ENCODE measurements around the gene TNS1.

Gene TNS1

GRCh38 chr2:217955881-217956493, 46.8 kb downstream of the TNS1 start:
- no peak for DNase-seq

DNA sequence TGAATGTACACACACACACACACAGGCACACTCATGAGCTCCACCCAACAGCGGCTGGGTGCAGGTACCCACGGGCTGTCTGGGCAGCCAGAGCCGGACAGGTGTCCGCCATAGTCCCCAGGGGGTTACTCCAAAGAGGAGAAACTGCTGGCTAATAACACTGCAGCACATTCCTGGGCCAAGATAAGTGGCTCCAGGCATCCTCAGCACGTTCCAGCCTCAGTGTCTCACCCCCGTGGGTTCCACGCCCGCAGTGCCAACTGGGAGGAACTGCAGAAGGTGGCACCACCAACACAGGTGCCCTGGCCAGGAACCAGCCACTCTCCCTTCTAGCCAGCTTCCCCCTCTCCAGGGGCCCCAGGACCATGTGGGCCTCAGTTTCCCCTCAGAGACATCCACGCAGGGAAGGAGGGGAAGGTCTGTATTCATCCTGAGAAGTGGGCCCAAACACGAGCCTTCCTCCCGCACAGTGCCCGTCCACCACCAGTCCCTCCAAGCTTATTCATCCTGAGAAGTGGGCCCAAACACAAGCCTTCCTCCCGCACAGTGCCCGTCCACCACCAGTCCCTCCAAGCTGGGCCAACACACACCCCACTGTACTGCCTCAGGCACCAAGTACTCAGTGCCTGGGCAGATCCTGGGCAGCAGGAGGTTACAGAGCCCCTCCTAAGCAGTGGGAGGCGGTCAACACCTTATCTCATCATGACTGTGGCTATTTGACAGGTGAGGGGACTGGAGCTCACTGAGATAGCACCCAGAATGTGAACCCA, 47.6 kb downstream of the TNS1 start:
- no peak for DNase-seq

- no peak for DNase-seq
These were observed 48.3 kb downstream of the TNS1 start for GRCh38 chr2:217954469-217954868.

GRCh38 chr2:217954051-217954450, 48.7 kb downstream of the TNS1 start:
- no peak for DNase-seq

GRCh38 chr2:217953531-217953932, 49.3 kb downstream of the TNS1 start:
- DNase-seq, result no peak

- DNase-seq, result no peak
These were observed 49.7 kb downstream of the TNS1 start for GRCh38 chr2:217953011-217953481.

- no peak for DNase-seq
These were observed 50.4 kb downstream of the TNS1 start for GRCh38 chr2:217952409-217952808.

GRCh38 chr2:217951521-217952247, 51.1 kb downstream of the TNS1 start:
- no peak for DNase-seq

GRCh38 chr2:217951091-217951490, 51.7 kb downstream of the TNS1 start:
- DNase-seq, result no peak

- DNase-seq, result no peak
These were observed 52.4 kb downstream of the TNS1 start for GRCh38 chr2:217950401-217950871.

DNA sequence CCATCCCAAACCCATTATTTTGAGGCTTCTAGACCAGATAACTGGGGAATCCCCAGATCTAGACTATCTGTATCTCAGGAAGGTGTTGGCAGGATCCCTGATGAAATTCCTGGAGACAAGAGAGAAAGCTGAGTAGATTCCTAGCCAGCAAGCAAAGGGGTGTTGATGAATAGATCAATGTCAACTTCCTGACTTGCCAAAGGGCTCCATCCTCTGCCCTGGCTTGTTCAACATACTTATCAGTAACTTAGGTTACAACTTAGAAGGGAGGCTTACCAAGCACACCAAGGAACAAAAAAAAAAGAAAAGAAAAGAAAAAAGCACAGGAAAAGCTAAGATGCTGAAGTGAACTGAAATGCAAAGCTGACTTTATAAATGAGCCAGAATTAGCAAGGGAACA, 53.3 kb downstream of the TNS1 start:
- DNase-seq, result no peak

GRCh38 chr2:217948897-217949296, 53.9 kb downstream of the TNS1 start:
- DNase-seq, result no peak

DNA sequence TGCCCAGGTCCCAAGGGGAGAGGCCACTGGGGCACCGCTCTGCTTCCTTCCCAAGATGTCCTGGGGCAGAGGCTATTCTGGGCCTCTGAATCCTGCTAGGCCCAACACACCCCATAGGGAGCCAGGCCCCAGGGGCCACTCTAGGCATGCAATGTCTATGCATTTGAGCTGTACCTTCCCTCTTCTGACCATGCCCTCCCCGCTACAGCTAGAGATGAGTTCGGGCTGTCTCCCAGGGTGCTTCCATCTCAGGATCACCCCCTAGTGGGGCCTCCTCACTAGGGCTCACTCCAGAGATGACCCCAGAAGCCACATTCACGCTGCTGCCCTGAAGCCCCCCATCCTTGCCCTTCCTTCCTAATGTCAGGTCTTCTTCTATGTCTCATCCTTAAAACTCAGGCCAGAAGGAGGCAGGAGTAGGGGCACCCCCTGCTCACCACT, 54.4 kb downstream of the TNS1 start:
- no peak for DNase-seq

GRCh38 chr2:217947383-217948350, 55.1 kb downstream of the TNS1 start:
- DNase-seq, result no peak

DNA sequence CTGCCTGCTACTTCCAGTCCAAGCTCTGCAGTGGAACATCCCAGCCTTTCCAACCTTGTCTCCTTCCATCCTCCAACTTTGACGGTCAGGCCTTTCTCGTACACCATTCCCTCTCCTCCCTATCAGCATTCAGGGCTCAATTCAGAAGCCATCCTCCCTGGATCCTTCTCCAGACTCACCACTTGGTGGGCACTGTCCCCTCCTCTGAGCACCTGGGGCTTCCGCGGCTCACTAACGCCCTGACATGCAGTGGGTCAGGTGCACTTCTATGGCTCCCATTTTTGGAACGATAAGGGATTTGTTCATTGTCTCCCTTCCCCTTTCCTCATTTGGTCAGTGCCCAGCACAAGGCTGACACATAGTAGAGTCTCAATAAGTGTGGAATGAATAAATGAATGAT, 56.7 kb downstream of the TNS1 start:
- DNase-seq, result no peak

DNA sequence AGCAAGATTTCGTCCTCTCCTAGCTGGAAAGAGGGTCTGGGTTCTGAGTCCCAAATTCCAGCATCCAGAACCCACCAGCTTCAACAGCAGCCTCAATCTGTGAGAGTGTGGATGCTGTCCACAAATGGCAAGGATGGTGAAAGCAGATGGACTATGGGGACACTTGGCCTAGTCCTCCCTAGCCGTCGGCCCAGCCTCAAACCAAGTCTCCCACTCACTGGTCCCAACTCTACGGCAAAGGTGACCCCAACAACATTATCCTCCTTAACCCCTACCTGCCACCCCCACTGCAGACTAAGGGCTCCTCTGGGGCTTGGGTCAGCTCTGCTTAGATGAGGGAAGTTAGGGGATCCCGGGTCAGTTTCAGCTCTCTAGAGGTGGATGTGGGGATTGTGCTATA, 57.3 kb downstream of the TNS1 start:
- no peak for DNase-seq

DNA sequence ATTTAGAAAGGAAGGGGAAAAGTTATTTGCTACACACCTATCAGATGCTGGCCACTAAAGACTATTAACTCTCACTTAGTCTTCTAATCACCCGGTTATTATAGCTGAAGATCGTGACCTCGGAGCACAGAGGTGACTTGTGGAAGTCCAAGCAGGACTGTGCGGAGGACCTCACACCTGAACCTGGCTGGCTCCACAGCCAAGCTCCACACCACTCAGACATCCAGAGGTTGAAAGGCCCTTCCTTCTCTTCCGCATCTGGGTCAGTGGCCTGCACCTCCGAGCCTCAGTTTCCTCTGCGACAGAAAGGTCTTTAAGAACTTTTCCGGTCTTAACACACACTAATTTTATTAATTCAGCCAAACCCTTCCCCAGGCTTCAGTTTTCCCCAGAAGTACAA, 57.9 kb downstream of the TNS1 start:
- no peak for DNase-seq

GRCh38 chr2:217944366-217944765, 58.4 kb downstream of the TNS1 start:
- DNase-seq, result no peak

DNA sequence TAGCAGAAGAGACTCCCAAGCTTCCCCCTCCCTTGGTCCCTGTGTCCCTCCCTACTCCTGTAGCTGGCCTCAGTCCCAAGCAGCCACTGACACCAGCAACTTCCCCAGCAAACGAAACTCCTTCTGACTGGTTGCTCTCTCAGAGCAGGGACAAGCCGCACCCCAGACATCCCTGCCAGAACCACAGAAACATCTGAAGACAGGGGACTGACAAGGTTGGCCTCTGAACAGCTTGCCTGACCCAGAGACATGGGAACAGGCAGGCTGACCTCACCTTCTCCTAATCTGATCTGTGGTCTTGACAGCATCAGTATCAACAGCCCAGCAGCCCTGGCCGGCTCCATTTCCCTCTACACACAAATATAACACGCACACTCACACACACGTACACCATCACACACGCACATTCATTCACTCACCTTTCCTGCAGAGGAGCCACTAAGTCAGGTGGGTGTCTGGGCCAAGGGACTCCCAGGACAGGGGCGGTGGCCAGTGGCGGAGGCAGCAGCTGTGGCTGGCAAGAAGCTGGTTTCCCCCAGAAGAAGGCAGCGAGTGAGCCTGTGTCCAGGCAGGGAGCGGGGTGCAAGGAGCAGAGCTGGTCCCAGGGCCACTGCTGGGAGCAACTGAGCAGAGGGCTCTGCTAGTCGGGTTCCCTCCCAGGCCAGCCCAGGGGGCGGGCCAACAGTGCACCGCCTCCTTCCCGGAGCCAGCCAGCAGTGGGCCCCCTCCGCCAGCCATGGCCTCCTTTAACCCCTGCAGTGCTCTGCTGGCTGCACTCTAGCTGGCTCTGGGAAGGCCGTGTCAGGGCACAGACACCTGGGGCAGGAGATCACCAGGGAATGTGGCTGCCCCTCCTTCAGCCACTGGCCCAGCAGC, 59.1 kb downstream of the TNS1 start:
- no peak for DNase-seq

DNA sequence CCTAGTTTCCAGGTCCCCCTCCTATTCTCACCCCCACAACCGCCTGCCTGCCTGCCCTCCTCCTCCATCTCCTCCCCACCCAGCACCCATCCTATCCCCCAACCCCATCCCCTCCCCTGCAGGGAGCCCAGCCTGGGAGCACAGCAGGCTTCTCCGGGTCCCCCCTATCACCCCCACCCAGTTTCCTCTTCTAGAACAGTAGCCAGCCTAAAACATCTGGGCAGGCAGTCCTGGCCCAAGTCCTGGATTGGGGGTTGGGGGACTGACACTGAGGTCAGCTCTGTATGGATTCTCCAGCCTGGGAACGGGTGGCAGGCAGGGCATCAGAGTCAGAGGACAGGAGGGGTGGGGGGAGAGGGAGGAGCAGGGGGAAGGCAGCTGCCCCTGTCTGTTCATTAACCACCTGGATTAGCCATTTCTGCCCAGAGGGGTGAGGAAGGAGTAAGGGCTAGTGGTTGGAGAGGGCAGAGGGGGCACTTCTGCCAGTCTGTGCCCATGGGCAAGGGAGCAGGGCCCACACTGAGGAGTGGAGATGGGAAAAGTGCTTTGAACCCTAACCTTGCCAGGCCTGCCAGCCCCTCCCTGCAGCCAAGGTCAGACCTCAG, 60.0 kb downstream of the TNS1 start:
- no peak for DNase-seq
